ENCODE measurements around the gene PGBD1. TPM values are rescaled to one million over a fixed set of nuclear protein-coding genes. Genes with fewer than 3 reads are reported as not detected.

PGBD1 gene
- total and polyA plus RNA-seq, 2 of the 13 experiments (the other 11 are each of a cell fraction or from before 2014, with no cell fraction given): 3.6 to 6.9 TPM

DNA sequence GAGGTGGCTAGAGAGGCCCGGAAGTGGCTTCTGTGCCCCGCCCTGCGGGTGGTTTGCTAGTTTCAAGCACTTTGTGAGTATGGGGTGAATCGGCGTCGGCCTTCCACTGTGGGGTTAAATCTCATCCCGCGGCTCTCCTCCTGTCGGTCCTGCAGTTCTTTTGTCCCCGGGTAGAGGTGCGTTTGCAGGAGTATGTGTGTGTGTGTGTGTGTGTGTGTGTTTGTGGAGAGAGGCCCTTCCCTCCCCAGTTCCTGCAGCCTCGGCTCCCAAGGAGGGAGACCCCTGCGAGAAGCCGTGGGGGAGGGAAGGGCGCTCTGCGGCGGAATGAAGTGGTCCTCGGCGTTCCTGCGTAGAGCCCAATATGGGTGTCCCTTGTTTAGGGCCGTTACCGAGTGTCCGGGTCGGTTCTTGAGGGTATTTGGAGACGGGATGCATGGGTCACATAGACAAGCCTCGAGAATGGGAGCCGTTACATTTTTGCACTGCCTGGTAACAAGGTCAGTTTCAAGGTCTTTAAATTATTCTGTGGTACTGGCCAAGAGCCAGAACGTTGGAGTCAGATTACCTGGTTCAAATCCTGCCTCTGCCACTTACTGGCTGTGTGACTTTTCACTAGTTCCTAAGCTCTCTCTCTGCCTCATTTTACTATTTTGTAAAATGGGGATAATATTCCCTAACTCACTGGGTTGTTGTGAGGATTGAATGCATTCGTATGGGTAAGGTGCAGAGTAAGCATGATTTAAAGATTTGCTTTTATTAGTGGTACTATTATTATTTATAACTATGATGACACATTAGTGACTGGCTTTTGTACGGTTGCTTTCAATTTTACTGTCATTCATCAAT lies 68.7 kb downstream of the PGBD1 start, which contains the start of gene ZKSCAN3 (continued):
- TF ChIP-seq, protein P1, sequence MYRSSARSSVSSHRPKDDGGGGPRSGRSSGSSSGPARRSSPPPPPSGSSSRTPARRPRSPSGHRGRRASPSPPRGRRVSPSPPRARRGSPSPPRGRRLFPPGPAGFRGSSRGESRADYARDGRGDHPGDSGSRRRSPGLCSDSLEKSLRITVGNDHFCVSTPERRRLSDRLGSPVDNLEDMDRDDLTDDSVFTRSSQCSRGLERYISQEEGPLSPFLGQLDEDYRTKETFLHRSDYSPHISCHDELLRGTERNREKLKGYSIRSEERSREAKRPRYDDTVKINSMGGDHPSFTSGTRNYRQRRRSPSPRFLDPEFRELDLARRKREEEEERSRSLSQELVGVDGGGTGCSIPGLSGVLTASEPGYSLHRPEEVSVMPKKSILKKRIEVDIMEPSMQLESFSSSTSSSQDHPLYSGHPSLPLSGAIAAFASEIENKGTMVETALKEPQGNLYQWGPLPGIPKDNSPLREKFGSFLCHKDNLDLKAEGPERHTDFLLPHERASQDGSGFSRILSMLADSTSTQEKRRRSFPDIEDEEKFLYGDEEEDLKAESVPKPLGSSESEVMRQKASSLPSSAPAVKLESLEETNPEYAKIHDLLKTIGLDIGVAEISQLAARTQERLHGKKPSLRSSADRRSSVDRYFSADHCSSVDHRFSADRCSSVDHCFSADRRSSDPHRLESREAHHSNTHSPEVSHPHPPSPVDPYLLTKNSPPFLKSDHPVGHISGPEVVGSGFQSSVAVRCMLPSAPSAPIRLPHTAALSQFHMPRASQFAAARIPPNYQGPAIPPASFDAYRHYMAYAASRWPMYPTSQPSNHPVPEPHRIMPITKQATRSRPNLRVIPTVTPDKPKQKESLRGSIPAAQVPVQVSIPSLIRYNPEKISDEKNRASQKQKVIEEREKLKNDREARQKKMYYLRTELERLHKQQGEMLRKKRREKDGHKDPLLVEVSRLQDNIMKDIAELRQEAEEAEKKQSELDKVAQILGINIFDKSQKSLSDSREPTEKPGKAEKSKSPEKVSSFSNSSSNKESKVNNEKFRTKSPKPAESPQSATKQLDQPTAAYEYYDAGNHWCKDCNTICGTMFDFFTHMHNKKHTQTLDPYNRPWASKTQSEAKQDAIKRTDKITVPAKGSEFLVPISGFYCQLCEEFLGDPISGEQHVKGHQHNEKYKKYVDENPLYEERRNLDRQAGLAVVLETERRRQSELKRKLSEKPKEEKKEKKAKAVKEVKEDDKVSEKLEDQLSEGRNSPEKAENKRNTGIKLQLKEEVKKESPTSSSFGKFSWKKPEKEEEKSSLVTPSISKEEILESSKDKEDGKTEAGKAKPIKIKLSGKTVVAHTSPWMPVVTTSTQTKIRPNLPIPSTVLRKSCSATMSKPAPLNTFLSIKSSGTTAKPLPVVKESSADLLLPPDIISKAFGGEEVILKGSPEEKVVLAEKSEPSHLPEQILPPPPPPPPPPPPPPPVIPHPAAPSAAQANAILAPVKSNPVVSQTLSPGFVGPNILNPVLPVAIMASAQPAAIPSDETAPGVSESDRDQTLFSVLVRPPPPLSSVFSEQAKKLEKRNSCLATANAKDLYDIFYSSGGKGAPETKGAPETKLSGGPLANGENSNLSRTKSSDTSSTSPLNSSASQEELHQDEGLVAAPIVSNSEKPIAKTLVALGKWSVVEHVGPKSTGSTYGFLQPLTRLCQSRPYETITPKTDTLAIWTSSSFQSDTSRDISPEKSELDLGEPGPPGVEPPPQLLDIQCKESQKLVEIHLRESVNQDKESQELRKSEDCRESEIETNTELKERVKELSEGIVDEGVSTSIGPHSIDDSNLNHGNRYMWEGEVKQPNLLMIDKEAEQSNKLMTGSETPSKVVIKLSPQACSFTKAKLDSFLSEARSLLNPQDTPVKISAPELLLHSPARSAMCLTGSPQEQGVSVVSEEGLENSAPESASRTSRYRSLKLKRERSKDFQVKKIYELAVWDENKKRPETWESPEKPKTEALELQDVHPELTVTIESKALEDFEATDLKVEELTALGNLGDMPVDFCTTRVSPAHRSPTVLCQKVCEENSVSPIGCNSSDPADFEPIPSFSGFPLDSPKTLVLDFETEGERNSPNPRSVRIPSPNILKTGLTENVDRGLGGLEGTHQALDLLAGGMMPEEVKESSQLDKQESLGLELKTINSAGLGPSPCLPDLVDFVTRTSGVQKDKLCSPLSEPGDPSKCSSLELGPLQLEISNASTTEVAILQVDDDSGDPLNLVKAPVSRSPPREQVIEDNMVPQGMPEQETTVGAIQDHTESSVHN (CRISPR knock-in tag; IDR thresholded peaks at IDR 0.05): no peak
- TF ChIP-seq ZSCAN9 (CRISPR knock-in tag; IDR thresholded peaks at IDR 0.05; ENCODE audit: borderline replicate concordance): peak; percentile 71; the same call in 1 of the 2 replicates
- no peak for TF ChIP-seq SATB2 (CRISPR knock-in tag; IDR thresholded peaks at IDR 0.05)
- no peak for TF ChIP-seq NPAS2 (CRISPR knock-in tag; IDR thresholded peaks at IDR 0.05; ENCODE audit: borderline replicate concordance)
- no peak for TF ChIP-seq ARNT2 (CRISPR knock-in tag; IDR thresholded peaks at IDR 0.05; ENCODE audit: low read depth)
- 0 out of 2 replicates have a peak, but pooled peaks have one; percentile 32 for TF ChIP-seq CEBPG (CRISPR knock-in tag; IDR thresholded peaks at IDR 0.05)
- TF ChIP-seq ZNF75D (CRISPR knock-in tag; IDR thresholded peaks at IDR 0.05; ENCODE audit: borderline replicate concordance): no peak
- TF ChIP-seq PHF21A (CRISPR knock-in tag; IDR thresholded peaks at IDR 0.05): peak; percentile 89
- TF ChIP-seq ZNF569 (CRISPR knock-in tag; IDR thresholded peaks at IDR 0.05; ENCODE audit: borderline replicate concordance): no peak
- TF ChIP-seq ZNF17 (CRISPR knock-in tag; IDR thresholded peaks at IDR 0.05): no peak
- TF ChIP-seq ZNF670 (CRISPR knock-in tag; IDR thresholded peaks at IDR 0.05; ENCODE audit: borderline replicate concordance): no peak
- TF ChIP-seq NFRKB (IDR thresholded peaks at IDR 0.05): no peak
- TF ChIP-seq ZNF703 (CRISPR knock-in tag; IDR thresholded peaks at IDR 0.05; ENCODE audit: borderline replicate concordance): no peak
- no peak for TF ChIP-seq MBNL3 (CRISPR knock-in tag; conservative IDR thresholded peaks at IDR 0.05)
- no peak; the same call in 1 of the 2 replicates for TF ChIP-seq ARHGAP35 (CRISPR knock-in tag; IDR thresholded peaks at IDR 0.05; ENCODE audit: borderline replicate concordance)
- TF ChIP-seq, protein P2, sequence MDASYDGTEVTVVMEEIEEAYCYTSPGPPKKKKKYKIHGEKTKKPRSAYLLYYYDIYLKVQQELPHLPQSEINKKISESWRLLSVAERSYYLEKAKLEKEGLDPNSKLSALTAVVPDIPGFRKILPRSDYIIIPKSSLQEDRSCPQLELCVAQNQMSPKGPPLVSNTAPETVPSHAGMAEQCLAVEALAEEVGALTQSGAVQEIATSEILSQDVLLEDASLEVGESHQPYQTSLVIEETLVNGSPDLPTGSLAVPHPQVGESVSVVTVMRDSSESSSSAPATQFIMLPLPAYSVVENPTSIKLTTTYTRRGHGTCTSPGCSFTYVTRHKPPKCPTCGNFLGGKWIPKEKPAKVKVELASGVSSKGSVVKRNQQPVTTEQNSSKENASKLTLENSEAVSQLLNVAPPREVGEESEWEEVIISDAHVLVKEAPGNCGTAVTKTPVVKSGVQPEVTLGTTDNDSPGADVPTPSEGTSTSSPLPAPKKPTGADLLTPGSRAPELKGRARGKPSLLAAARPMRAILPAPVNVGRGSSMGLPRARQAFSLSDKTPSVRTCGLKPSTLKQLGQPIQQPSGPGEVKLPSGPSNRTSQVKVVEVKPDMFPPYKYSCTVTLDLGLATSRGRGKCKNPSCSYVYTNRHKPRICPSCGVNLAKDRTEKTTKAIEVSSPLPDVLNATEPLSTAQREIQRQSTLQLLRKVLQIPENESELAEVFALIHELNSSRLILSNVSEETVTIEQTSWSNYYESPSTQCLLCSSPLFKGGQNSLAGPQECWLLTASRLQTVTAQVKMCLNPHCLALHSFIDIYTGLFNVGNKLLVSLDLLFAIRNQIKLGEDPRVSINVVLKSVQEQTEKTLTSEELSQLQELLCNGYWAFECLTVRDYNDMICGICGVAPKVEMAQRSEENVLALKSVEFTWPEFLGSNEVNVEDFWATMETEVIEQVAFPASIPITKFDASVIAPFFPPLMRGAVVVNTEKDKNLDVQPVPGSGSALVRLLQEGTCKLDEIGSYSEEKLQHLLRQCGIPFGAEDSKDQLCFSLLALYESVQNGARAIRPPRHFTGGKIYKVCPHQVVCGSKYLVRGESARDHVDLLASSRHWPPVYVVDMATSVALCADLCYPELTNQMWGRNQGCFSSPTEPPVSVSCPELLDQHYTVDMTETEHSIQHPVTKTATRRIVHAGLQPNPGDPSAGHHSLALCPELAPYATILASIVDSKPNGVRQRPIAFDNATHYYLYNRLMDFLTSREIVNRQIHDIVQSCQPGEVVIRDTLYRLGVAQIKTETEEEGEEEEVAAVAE (CRISPR knock-in tag; IDR thresholded peaks at IDR 0.05; ENCODE audit: borderline replicate concordance): no peak

All from HepG2 (cell line).